SU-DHL-6 (cell line): ENCODE data around the gene CPLX1.
A peak's percentile ranks its signal among the peaks of the same experiment; 100 is the strongest.

Source experiments
- H2AFZ ChIP-seq: fragments of 200-600 bp; sonication (generic); 2 replicates; pipeline ENCODE4 v1.6.1; 2014; ENCODE audit warnings: low read depth, mild to moderate bottlenecking, moderate library complexity, mixed read lengths, antibody characterized with exemption, low read length; ENCODE audit not compliant: severe bottlenecking
- H3F3A ChIP-seq: fragments of 200-600 bp; shearing (Covaris generic); 2 replicates; pipeline ENCODE4 v1.6.0; 2016; ENCODE audit warnings: antibody characterized with exemption, mild to moderate bottlenecking; ENCODE audit not compliant: insufficient read depth
- H3K27ac ChIP-seq: fragments of 200-600 bp; sonication (generic); 2 replicates; pipeline ENCODE4 v1.5.1; 2016; ENCODE audit warnings: low read depth, mild to moderate bottlenecking, low read length, moderate library complexity, mixed read lengths
- H3K27me3 ChIP-seq: fragments of 200-600 bp; sonication (generic), shearing (Covaris generic); 2 replicates; pipeline ENCODE4 v1.6.0; 2014; ENCODE audit warnings: mild to moderate bottlenecking, low read length
- H3K36me3 ChIP-seq: fragments of 200-600 bp; sonication (generic); 2 replicates; pipeline ENCODE4 v1.6.1; 2014; ENCODE audit warnings: mild to moderate bottlenecking, low read length, mixed read lengths
- H3K4me2 ChIP-seq: fragments of 300-600, 200-600 bp; shearing (Covaris generic), sonication (generic); 2 replicates; pipeline ENCODE4 v1.6.0; 2014; ENCODE audit warnings: low read length, low read depth, mild to moderate bottlenecking; ENCODE audit not compliant: poor library complexity, severe bottlenecking
- H3K4me3 ChIP-seq: fragments of 200-600 bp; sonication (generic); 2 replicates; pipeline ENCODE4 v1.5.1; 2014; ENCODE audit warnings: antibody characterized with exemption, low read length, mild to moderate bottlenecking, mixed read lengths; ENCODE audit not compliant: insufficient read depth, poor library complexity, severe bottlenecking
- H3K79me2 ChIP-seq: fragments of 200-600 bp; sonication (generic); 2 replicates; pipeline ENCODE4 v1.6.1; 2014; ENCODE audit warnings: mild to moderate bottlenecking, low read length, moderate library complexity; ENCODE audit not compliant: insufficient read depth
- H3K9ac ChIP-seq: fragments of 200-600 bp; sonication (generic); 2 replicates; pipeline ENCODE4 v1.7.0; 2014; ENCODE audit warnings: mild to moderate bottlenecking, low read length
- H3K9me2 ChIP-seq: fragments of 200-600 bp; sonication (generic); replicated peaks from 2 replicates; pipeline ENCODE4 v1.6.1; 2014; ENCODE audit warnings: low read length; ENCODE audit not compliant: insufficient read depth
- H3K9me3 ChIP-seq: fragments of 200-600 bp; sonication (generic); 2 replicates; pipeline ENCODE4 v1.6.1; 2014; ENCODE audit warnings: low read length, mixed read lengths; ENCODE audit not compliant: insufficient read depth
- H4K20me1 ChIP-seq: fragments of 200-600 bp; sonication (generic); 2 replicates; pipeline ENCODE4 v1.6.1; 2014; ENCODE audit warnings: low read depth, mild to moderate bottlenecking, antibody characterized with exemption, low read length, moderate library complexity, mixed read lengths
- CTCF ChIP-seq: fragments of 200-600 bp; sonication (generic); IDR thresholded peaks from one replicate; pipeline ENCODE4 v1.5.1; 2017; ENCODE audit warnings: antibody characterized with exemption, mild to moderate bottlenecking, low read length, moderate library complexity; ENCODE audit not compliant: insufficient read depth, poor library complexity, severe bottlenecking
- EZH2phosphoT487 ChIP-seq: fragments of 200-600 bp; sonication (generic), shearing (Covaris generic); conservative IDR thresholded peaks from 2 replicates; pipeline ENCODE4 v1.6.1; 2018; ENCODE audit warnings: mild to moderate bottlenecking, antibody characterized with exemption, low read length, moderate library complexity, mixed read lengths

The CPLX1 gene

GRCh38 chr4:803884-804283, 22.0 kb downstream of the CPLX1 start:
- no peak overlapping the region for H3K27ac ChIP-seq
- no peak overlapping the region for H3K4me2 ChIP-seq
- no peaks in the 10 kb centered on the region for H3K27me3 ChIP-seq
- peaks cover 7% of the 10 kb centered on the region; the same call in 1 of the 2 replicates for H3K9me3 ChIP-seq
- no peaks in the 10 kb centered on the region for H3K9me2 ChIP-seq
- TF ChIP-seq EZH2phosphoT487 (no peak), CTCF (no peak)
- no peaks in the 10 kb centered on the region for H3K36me3 ChIP-seq
- no peaks in the 10 kb centered on the region for H4K20me1 ChIP-seq
- H3K79me2 ChIP-seq: no peaks in the 10 kb centered on the region
- H3K4me3 ChIP-seq: no peak overlapping the region
- H3F3A ChIP-seq: peaks cover 10% of the 10 kb centered on the region
- H2AFZ ChIP-seq: no peak overlapping the region
- no peak overlapping the region for H3K9ac ChIP-seq

GRCh38 chr4:801436-802124, 24.3 kb downstream of the CPLX1 start:
- Histone ChIP-seq H3K27ac (peak overlapping the region; percentile 78), H3K4me2 (peak overlapping the region; percentile 39), H2AFZ (peak overlapping the region; percentile 5), H3K9me2 (no peaks in the 10 kb centered on the region), H3K9me3 (peaks cover 7% of the 10 kb centered on the region; the same call in 1 of the 2 replicates), H4K20me1 (no peaks in the 10 kb centered on the region), H3K79me2 (no peaks in the 10 kb centered on the region), H3K4me3 (no peak overlapping the region), H3K9ac (no peak overlapping the region), H3K27me3 (no peaks in the 10 kb centered on the region), H3F3A (peaks cover 24% of the 10 kb centered on the region), H3K36me3 (no peaks in the 10 kb centered on the region)
- TF ChIP-seq CTCF: no peak

GRCh38 chr4:797066-797465, 28.9 kb downstream of the CPLX1 start:
- H3K27me3 ChIP-seq: no peaks in the 10 kb centered on the region
- peaks cover 7% of the 10 kb centered on the region; the same call in 1 of the 2 replicates for H3K9me3 ChIP-seq
- H4K20me1 ChIP-seq: no peaks in the 10 kb centered on the region
- peaks cover 44% of the 10 kb centered on the region for H3F3A ChIP-seq
- H3K9me2 ChIP-seq: no peaks in the 10 kb centered on the region
- H3K79me2 ChIP-seq: no peaks in the 10 kb centered on the region
- TF ChIP-seq EZH2phosphoT487 (no peak), CTCF (no peak)
- no peak overlapping the region for H3K4me3 ChIP-seq
- H3K36me3 ChIP-seq: no peaks in the 10 kb centered on the region
- H2AFZ ChIP-seq: no peak overlapping the region
- H3K9ac ChIP-seq: peak overlapping the region; percentile 25; the same call in 1 of the 2 replicates
- H3K27ac ChIP-seq: peak overlapping the region; percentile 80
- H3K4me2 ChIP-seq: peak overlapping the region; percentile 40
